NCI-H1417 (cell line): ENCODE results near the gene CALCOCO1.
"Not testable (repeated sequence)": the region's sequence is repeated elsewhere in the genome, so short reads cannot be mapped to it uniquely, and the experiment has no call there.

ENCODE experiments used
- DNase-seq, 3 experiments: peaks; one replicate each; lab custom pipeline; 2025; lab: John Stamatoyannopoulos, UW

Gene CALCOCO1

GRCh38 chr12:53696655-53697331, 30.5 kb downstream of the CALCOCO1 start:
- peak; percentile 74 to 86 (median 77) for DNase-seq

GRCh38 chr12:53696285-53696654, 31.0 kb downstream of the CALCOCO1 start:
- DNase-seq, result peak; percentile 93 to 100 (median 98)

GRCh38 chr12:53695152-53696145, 31.8 kb downstream of the CALCOCO1 start:
- peak in 2 of 3 experiments; percentile 85 to 89 for DNase-seq

GRCh38 chr12:53694756-53695151, 32.5 kb downstream of the CALCOCO1 start:
- peak in 1 of 3 experiments; percentile 64 for DNase-seq

GRCh38 chr12:53688134-53688533, 39.1 kb downstream of the CALCOCO1 start:
- DNase-seq, result no peak

GRCh38 chr12:53686436-53686835, 40.8 kb downstream of the CALCOCO1 start:
- no peak for DNase-seq

- no peak for DNase-seq
Measured at GRCh38 chr12:53684654-53685220, 42.5 kb downstream of the CALCOCO1 start.

- DNase-seq, result no peak
Measured at GRCh38 chr12:53683983-53684382, 43.3 kb downstream of the CALCOCO1 start.

GRCh38 chr12:53683494-53683893, 43.8 kb downstream of the CALCOCO1 start:
- no peak for DNase-seq

GRCh38 chr12:53680061-53680460, 47.2 kb downstream of the CALCOCO1 start:
- DNase-seq, result not testable (repeated sequence)

- peak in 2 of 3 experiments; percentile 33 to 73 for DNase-seq
Measured at GRCh38 chr12:53677800-53678148, 49.5 kb downstream of the CALCOCO1 start.

GRCh38 chr12:53677016-53677799, 50.0 kb downstream of the CALCOCO1 start:
- DNase-seq, result peak; percentile 31 to 83 (median 77)

- peak; percentile 66 to 93 (median 87) for DNase-seq
Measured at GRCh38 chr12:53676656-53677015, 50.6 kb downstream of the CALCOCO1 start.

- peak; percentile 99 to 100 (median 99) for DNase-seq
Measured at GRCh38 chr12:53675701-53676607, 51.3 kb downstream of the CALCOCO1 start, which contains the start of gene ATP5MC2. Gene ATP5MC2, minus strand, starts transcription at chr12:53676083. Its CDS starts 3,469 bp downstream, at chr12:53672614.

- no peak for DNase-seq
Measured at GRCh38 chr12:53674977-53675700, 52.1 kb downstream of the CALCOCO1 start.

GRCh38 chr12:53670971-53671370, 56.3 kb downstream of the CALCOCO1 start:
- DNase-seq, result no peak

GRCh38 chr12:53670308-53670707, 56.9 kb downstream of the CALCOCO1 start:
- DNase-seq, result no peak

- no peak for DNase-seq
Measured at GRCh38 chr12:53667080-53667479, 60.2 kb downstream of the CALCOCO1 start.

GRCh38 chr12:53664936-53665335, 62.3 kb downstream of the CALCOCO1 start:
- DNase-seq, result no peak

GRCh38 chr12:53664191-53664590, 63.1 kb downstream of the CALCOCO1 start:
- DNase-seq, result no peak
